HL-60 (cell line): ENCODE results near the gene MAFB.

Experiments used
- DNase-seq, 2 experiments: peaks; one replicate each; pipeline ENCODE4 v3.0.0-alpha.2; 2010 to 2020; ENCODE audit warnings: low read depth in 1 of 2, low spot score in 1 of 2
- H3K27ac ChIP-seq: fragments of 250-450 bp; sonication (Bioruptor Pico); replicated peaks from 2 replicates; pipeline ENCODE4 v1.5.1; 2020; ENCODE audit warnings: mild to moderate bottlenecking, moderate library complexity
- H3K27me3 ChIP-seq: fragments of 250-450 bp; sonication (Bioruptor Pico); 2 replicates; pipeline ENCODE4 v1.5.1; 2021; ENCODE audit warnings: mild to moderate bottlenecking, moderate library complexity; ENCODE audit not compliant: insufficient read depth, poor library complexity, severe bottlenecking
- H3K4me3 ChIP-seq: replicated peaks from 2 replicates; pipeline ENCODE4 v1.5.1; 2011; ENCODE audit warnings: mild to moderate bottlenecking, control low read depth, low read length; ENCODE audit not compliant: insufficient read depth
- CTCF ChIP-seq: IDR thresholded peaks from one replicate; pipeline ENCODE4 v1.5.1; 2011; ENCODE audit warnings: low read length, control low read depth, inconsistent platforms; ENCODE audit not compliant: insufficient read depth
- GABPA ChIP-seq: IDR thresholded peaks from 2 replicates; pipeline ENCODE4 v1.6.1; 2012; ENCODE audit warnings: low read depth
- POLR2AphosphoS5 ChIP-seq: IDR thresholded peaks from 2 replicates; pipeline ENCODE4 v1.6.1; 2012; ENCODE audit warnings: low read depth
- REST ChIP-seq: IDR thresholded peaks from 2 replicates; pipeline ENCODE4 v1.6.1; 2012; ENCODE audit warnings: low read depth; ENCODE audit not compliant: insufficient replicate concordance
- SPI1 ChIP-seq: IDR thresholded peaks from 2 replicates; pipeline ENCODE4 v1.6.1; 2012; ENCODE audit warnings: low read depth, mild to moderate bottlenecking, borderline replicate concordance

MAFB gene

GRCh38 chr20:40638414-40638813 is 50.6 kb downstream of the MAFB start:
- Histone ChIP-seq H3K27me3 (no peaks in the 10 kb centered on the region), H3K27ac (no peak overlapping the region), H3K4me3 (no peak overlapping the region)
- DNase-seq = no peak
- TF ChIP-seq CTCF (no peak), POLR2AphosphoS5 (no peak), GABPA (no peak), REST (no peak), SPI1 (no peak)

GRCh38 chr20:40637176-40637575 is 51.9 kb downstream of the MAFB start:
- TF ChIP-seq POLR2AphosphoS5 (no peak), GABPA (no peak), CTCF (no peak), REST (no peak), SPI1 (no peak)
- no peak for DNase-seq
- H3K4me3 ChIP-seq = no peak overlapping the region
- no peaks in the 10 kb centered on the region for H3K27me3 ChIP-seq
- no peak overlapping the region for H3K27ac ChIP-seq

GRCh38 chr20:40636486-40636885 is 52.5 kb downstream of the MAFB start:
- H3K4me3 ChIP-seq = no peak overlapping the region
- no peak overlapping the region for H3K27ac ChIP-seq
- TF ChIP-seq POLR2AphosphoS5 (no peak), GABPA (no peak), SPI1 (no peak), REST (no peak), CTCF (no peak)
- no peak for DNase-seq
- no peaks in the 10 kb centered on the region for H3K27me3 ChIP-seq
